DOHH2 (cell line): ENCODE data around the gene INTS6L.
"Not testable (repeated sequence)": the region's sequence is repeated elsewhere in the genome, so short reads cannot be mapped to it uniquely, and the experiment has no call there.

Source experiments
- H3F3A ChIP-seq: fragments of 200-600 bp; sonication (generic), shearing (Covaris generic); 2 replicates; pipeline ENCODE4 v1.6.0; 2016; ENCODE audit warnings: antibody characterized with exemption, mild to moderate bottlenecking; ENCODE audit not compliant: control insufficient read depth, insufficient read depth
- H3K27ac ChIP-seq: fragments of 200-600 bp; sonication (generic); 2 replicates; pipeline ENCODE4 v1.5.1; 2014; ENCODE audit warnings: low read depth, mild to moderate bottlenecking, low read length, moderate library complexity
- H3K27me3 ChIP-seq: fragments of 200-600 bp; sonication (generic); 2 replicates; pipeline ENCODE4 v1.6.1; 2014; ENCODE audit warnings: mild to moderate bottlenecking, low read length, mixed read lengths; ENCODE audit not compliant: control insufficient read depth
- H3K36me3 ChIP-seq: fragments of 200-600 bp; sonication (generic); 2 replicates; pipeline ENCODE4 v1.6.1; 2014; ENCODE audit warnings: mild to moderate bottlenecking, low read length, moderate library complexity, mixed read lengths; ENCODE audit not compliant: control insufficient read depth
- H3K4me1 ChIP-seq: fragments of 200-600 bp; sonication (generic); 2 replicates; pipeline ENCODE4 v1.6.1; 2014; ENCODE audit warnings: mild to moderate bottlenecking, low read length, mixed read lengths; ENCODE audit not compliant: control insufficient read depth
- H3K4me2 ChIP-seq: fragments of 200-600 bp; sonication (generic); 2 replicates; pipeline ENCODE4 v1.6.0; 2014; ENCODE audit warnings: mild to moderate bottlenecking, low read length, moderate library complexity
- H3K4me3 ChIP-seq: fragments of 200-600 bp; sonication (generic); 2 replicates; pipeline ENCODE4 v1.5.1; 2014; ENCODE audit warnings: mild to moderate bottlenecking, low read length, mixed read lengths
- H3K79me2 ChIP-seq: fragments of 200-600 bp; sonication (generic); 2 replicates; pipeline ENCODE4 v1.6.1; 2014; ENCODE audit warnings: mild to moderate bottlenecking, low read length, mixed read lengths; ENCODE audit not compliant: control insufficient read depth
- H3K9me2 ChIP-seq: fragments of 200-600 bp; sonication (generic); replicated peaks from 2 replicates; pipeline ENCODE4 v1.6.1; 2014; ENCODE audit warnings: mild to moderate bottlenecking, low read length, mixed read lengths; ENCODE audit not compliant: control insufficient read depth
- H3K9me3 ChIP-seq: fragments of 200-600 bp; sonication (generic); 2 replicates; pipeline ENCODE4 v1.6.1; 2014; ENCODE audit warnings: antibody characterized with exemption, low read length, mixed read lengths; ENCODE audit not compliant: control insufficient read depth, insufficient read depth
- H4K20me1 ChIP-seq: fragments of 200-600 bp; sonication (generic); 2 replicates; pipeline ENCODE4 v1.6.0; 2014; ENCODE audit warnings: low read depth, mild to moderate bottlenecking, antibody characterized with exemption, low read length, moderate library complexity; ENCODE audit not compliant: control insufficient read depth, insufficient read depth
- CTCF ChIP-seq: fragments of 200-600 bp; sonication (generic); IDR thresholded peaks from one replicate; pipeline ENCODE4 v1.5.1; 2014; ENCODE audit warnings: antibody characterized with exemption, mild to moderate bottlenecking, low read depth, low read length; ENCODE audit not compliant: poor library complexity, severe bottlenecking
- EZH2phosphoT487 ChIP-seq: fragments of 200-600 bp; sonication (generic); IDR thresholded peaks from 2 replicates; pipeline ENCODE4 v1.6.1; 2017; ENCODE audit warnings: borderline replicate concordance, mild to moderate bottlenecking, antibody characterized with exemption, low read length, moderate library complexity, mixed read lengths

The INTS6L gene

DNA sequence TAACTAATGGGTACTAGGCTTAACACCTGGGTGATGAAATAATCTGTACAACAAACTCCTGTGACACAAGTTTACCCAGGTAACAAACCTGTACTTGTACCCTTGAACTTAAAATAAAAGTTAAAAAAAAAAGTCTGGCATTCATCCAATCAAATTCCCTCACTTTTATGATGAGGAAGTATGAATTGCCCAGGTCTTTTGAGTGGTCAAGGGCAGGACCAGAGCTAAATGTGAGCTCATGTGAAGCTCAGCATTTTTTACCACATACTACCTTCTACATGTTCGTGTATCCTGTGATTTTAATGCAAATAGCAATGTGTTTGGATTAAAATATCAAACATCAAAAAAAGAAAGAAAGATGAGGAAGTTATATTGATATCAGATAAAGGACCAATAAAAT lies 74.0 kb downstream of the INTS6L start:
- H3K9me3 ChIP-seq, H3K4me2 ChIP-seq, H3K79me2 ChIP-seq: not testable (repeated sequence)

GRCh38 chrX:135595543-135595942 lies 75.1 kb downstream of the INTS6L start:
- H3K9me2 ChIP-seq: no peaks in the 10 kb centered on the region
- H3K27me3 ChIP-seq: no peaks in the 10 kb centered on the region
- H4K20me1 ChIP-seq: no peaks in the 10 kb centered on the region
- H3K4me1 ChIP-seq: no peaks in the 10 kb centered on the region
- no peaks in the 10 kb centered on the region for H3K79me2 ChIP-seq
- TF ChIP-seq EZH2phosphoT487 (no peak), CTCF (no peak)
- no peak overlapping the region for H3K27ac ChIP-seq
- H3F3A ChIP-seq: no peaks in the 10 kb centered on the region
- no peaks in the 10 kb centered on the region for H3K9me3 ChIP-seq
- H3K4me3 ChIP-seq: no peak overlapping the region
- no peak overlapping the region for H3K4me2 ChIP-seq
- H3K36me3 ChIP-seq: no peaks in the 10 kb centered on the region

More for the DNA sequence above, 74.0 kb downstream of the INTS6L start:
- H3F3A ChIP-seq, H3K27ac ChIP-seq, H3K36me3 ChIP-seq, H3K27me3 ChIP-seq, H3K9me2 ChIP-seq, H3K4me1 ChIP-seq, H3K4me3 ChIP-seq, H4K20me1 ChIP-seq: not testable (repeated sequence)

GRCh38 chrX:135596495-135596894 lies 76.0 kb downstream of the INTS6L start:
- no peaks in the 10 kb centered on the region for H3K4me1 ChIP-seq
- no peak overlapping the region for H3K4me3 ChIP-seq
- no peaks in the 10 kb centered on the region for H3K9me3 ChIP-seq
- no peaks in the 10 kb centered on the region for H3K27me3 ChIP-seq
- no peaks in the 10 kb centered on the region for H3F3A ChIP-seq
- no peak overlapping the region for H3K4me2 ChIP-seq
- H3K9me2 ChIP-seq: no peaks in the 10 kb centered on the region
- H3K79me2 ChIP-seq: no peaks in the 10 kb centered on the region
- TF ChIP-seq CTCF (peak; percentile 61), EZH2phosphoT487 (no peak)
- H4K20me1 ChIP-seq: no peaks in the 10 kb centered on the region
- no peaks in the 10 kb centered on the region for H3K36me3 ChIP-seq
- no peak overlapping the region for H3K27ac ChIP-seq

DNA sequence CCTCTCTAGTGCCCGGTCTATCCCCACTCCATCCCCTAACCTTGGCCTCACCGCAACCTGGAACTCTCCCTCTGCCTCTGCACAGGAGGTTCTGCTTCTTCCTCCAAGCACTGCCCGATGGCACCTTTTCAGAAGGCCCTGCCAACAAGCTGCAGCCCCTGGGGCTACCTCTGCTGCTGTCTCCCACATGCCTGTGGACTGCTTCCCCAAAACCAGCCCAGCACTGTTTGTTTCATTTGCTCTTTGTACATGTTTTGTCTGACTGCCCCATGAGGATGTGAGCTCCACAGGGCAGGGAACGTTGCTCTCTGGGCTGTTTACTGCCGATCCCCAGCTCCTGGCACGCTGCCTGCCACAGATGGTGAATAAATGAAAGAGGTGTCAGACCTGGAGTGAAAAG lies 85.4 kb downstream of the INTS6L start:
- no peak for TF ChIP-seq EZH2phosphoT487
- TF ChIP-seq CTCF: no peak
- Histone ChIP-seq H3K79me2 (no peaks in the 10 kb centered on the region), H3K36me3 (no peaks in the 10 kb centered on the region), H3K9me2 (no peaks in the 10 kb centered on the region), H3K9me3 (no peaks in the 10 kb centered on the region), H3K4me2 (no peak overlapping the region), H3F3A (no peaks in the 10 kb centered on the region), H4K20me1 (no peaks in the 10 kb centered on the region), H3K4me3 (no peak overlapping the region), H3K27ac (no peak overlapping the region), H3K27me3 (no peaks in the 10 kb centered on the region), H3K4me1 (no peaks in the 10 kb centered on the region)

DNA sequence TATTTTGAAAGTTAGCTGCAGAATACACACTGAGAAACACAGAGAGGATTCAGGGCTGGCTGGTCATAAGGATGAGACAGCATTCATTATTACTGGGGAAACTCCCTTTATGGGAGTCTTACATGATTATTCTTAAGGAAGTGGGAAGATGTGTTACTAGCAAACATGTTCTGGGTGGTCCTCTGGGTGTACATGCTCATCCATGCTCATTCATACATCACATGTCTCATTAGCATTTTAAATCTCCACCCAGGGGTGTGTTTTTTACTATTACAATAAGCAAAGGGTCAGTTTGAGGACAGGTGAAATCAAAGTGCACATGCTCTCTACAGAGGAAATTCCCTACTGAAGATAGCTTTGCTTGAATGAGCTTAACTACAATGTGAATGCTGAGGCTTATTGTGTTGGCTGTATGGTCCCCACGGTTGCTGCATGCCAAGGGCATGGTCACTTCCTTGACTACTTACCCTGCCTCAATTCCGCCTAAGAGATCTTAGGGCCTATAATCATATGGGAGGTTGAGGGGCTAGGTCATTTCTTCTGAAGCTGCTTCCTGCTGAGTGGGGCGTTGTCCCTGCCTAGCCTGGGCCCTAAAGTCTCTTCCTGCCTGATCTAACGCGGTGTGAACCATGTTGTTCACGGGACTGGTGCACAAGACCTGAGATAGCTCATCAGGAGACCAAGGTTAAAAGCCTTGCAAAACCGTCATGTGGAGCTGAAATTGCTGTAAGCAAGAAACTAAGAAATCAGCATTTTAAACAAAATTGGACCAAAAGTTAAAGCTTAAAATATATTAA lies 104.1 kb downstream of the INTS6L start:
- H3K4me1 ChIP-seq, H3K27me3 ChIP-seq, H3K36me3 ChIP-seq, H3K79me2 ChIP-seq, H3K4me2 ChIP-seq, H4K20me1 ChIP-seq, H3K9me3 ChIP-seq, H3K4me3 ChIP-seq, H3F3A ChIP-seq, H3K27ac ChIP-seq, H3K9me2 ChIP-seq: not testable (repeated sequence)
